DMS153 treated with DMSO at 0.1 percent for 48 hours (cell line): ENCODE measurements around the gene MAPK9.

Source experiments
- DNase-seq: peaks from one replicate; lab custom pipeline; 2025; ENCODE audit not compliant: unreplicated experiment; lab: John Stamatoyannopoulos, UW

MAPK9 gene

DNA sequence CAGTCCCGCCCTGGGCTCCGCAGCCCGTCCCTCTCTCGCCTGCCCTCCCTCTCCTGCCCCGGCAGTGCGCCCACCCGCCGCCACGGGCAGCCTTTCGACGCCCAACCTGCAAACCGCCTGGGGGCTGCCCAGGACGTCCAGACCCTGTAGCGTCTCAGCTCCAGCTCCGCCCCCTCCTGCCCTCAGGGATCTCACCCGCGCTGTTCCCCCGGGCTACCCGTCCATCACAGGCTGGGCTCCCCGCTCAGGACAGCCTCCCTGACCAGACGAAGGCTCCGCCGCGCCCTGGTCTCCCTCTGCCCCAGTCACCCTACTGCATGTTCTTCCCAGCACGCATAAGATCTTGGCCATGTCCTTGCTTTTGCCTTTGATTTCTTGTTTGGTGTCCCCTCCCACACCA lies 84.3 kb downstream of the MAPK9 start:
- no peak for DNase-seq

DNA sequence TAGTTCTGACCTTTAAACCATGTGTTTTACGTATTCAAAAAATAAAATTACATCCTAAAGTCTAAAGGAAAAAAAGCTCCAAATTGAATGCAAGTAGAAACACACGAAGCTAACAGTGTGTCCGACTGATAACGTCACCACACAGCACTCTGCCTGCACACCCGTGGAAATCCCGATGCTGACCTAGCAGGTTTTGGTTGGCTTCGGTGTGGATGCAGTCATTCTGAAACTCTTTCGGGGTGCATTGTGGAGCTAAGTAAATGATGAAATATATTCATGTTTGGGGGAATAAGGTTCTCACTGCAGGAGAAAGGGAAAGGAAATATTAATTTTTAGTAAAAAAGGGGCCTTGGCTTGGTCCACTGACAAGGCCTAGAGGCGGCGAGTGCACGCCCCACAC lies 84.9 kb downstream of the MAPK9 start:
- no peak for DNase-seq

DNA sequence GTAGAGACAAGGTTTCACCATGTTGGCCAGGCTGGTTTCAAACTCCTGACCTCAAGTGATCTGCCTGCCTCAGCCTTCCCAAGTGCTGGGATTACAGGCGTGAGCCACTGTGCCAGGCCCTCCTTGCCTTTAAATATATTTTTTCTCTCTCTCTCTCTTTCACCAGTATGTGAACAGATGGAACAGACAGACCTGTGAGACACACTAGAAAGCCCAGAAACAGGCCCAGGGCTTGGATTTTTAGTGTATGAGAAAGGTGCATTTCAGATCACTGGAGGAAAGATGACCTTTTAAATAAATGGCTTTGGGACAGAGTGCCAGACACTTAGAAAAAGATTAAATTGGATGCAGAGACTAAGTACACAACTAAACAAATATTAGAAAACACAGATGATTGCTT lies 86.0 kb downstream of the MAPK9 start:
- no peak for DNase-seq

DNA sequence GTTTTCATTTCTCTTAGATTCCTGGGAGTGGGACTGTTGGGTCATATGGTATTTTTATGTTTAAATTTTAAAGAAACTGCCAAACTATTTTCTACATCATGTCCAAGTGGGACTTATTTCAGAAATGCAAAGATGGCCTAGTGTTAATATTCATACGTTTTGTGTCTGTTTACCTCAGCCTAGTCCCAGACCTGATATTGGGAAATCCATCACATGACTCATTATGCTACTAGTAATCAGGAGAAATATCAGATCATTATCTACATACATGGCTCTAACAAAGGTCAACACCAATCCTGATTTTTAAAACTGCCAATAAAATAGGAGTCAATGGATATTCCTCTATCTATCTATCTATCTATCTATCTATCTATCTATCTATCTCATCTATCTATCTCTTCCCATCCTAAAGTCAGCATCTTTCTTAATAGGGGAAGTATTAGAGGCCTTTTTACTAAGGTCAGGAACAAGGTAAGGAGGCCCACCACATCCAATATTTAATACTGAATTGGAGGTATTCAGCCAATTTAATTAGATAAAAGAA lies 87.5 kb downstream of the MAPK9 start:
- no peak for DNase-seq

DNA sequence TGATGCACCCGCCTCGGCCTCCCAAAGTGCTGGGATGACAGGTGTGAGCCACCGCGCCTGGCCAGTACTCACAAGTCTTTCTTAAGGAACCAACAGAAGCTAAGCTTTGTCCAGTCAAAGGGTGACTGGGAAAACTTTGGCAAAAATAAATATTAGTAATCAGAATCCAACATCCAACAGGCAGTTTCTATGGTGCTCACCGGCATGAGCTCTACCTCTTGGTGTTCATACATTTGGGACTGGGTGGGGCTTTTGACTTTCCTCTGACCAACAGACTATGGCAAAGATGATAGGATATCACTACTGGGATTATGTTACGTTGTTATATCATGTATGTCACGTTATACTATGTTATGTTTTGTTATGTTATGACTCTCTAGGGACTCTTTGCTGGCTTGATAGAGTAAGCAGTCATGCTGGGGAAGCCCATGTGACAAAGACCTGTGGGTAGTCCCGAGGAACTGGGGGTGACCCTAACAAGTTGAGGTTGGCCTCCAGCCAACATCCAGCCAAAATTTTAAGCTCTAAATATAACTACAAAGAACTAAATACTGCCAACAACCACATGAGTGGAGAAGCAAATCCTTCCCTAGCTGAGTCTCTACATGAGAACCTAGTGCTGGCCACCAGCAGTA lies 88.8 kb downstream of the MAPK9 start:
- no peak for DNase-seq

DNA sequence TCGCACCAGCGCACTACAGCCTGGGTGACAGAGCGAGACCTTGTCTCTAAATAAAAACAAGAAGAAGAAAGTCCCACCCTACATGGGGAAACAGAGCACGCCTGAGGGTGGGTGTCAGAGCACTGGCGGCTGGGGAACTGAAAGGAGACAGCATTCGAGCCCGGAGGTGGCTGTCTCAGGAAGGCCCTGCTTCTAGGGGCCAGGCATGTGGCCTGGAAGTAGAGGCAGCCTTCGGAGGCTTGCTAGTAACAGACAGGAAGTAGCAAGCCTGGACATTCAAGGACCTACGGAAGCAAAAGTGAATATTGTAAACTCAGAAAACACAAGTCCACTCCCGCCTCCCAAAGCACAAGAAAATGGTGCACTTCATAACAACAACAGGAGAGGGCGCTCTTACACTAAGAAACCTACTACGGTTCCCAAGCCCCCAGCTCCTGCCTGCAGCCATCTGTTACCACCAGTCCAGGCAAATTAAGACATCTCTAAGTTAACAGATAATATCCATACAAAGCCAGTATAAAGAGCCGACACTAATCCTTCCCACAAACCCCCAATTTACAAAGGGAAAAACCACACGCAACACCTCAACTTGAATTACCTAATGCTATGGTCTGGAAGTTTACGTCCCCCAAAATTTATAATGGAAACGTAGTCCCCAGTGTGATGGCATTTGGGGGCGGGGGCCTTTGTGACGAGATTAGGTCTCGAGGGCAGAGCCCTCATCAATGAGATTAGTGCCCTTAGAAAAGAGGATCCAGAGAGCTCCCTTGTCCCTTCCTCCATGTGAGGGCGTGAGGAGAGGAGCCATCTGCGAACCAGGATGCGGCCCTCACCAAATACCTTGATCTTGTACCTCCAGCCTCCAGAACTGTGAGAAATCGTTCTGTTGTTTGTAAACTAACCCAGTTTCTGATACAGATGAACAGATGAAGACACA lies 90.6 kb downstream of the MAPK9 start:
- no peak for DNase-seq

DNA sequence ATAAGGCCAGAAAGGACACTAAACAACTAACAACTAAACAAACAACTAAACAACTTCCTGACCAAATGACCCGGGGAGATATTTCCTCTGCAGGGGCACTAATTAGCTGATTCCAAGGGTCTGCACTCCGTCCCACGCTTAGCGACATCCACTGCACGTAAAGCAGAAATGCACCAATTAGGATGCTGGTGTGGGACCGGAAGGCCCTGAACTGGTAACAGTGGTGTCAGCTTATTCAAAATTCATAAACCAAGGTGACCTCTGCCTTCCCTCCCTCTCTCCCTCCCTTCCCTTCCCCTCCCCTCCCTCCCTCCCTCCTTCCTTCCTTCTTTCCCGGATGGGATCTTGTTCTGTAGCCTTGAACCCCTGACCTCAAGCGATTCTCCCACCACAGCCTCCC lies 92.5 kb downstream of the MAPK9 start:
- DNase-seq, result no peak

DNA sequence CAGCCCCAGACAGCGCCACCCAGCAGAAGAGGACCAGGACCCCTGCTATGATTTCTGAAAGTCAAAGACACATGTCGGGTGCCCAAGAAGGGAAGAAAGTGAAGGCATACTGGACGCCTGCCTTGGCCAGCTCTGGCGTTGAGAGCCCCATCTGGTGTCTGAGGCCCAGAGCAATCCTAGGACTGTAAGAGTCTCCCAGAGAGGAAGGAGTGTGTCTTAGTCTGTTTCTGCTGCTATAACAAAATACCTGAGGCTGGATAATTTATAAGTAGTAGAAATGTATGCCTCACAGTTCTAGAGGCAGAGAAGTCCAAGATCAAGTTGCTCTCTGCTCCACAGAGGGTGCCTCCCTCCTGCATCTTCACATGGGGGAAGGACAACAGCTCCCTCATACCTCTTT lies 93.7 kb downstream of the MAPK9 start:
- no peak for DNase-seq

DNA sequence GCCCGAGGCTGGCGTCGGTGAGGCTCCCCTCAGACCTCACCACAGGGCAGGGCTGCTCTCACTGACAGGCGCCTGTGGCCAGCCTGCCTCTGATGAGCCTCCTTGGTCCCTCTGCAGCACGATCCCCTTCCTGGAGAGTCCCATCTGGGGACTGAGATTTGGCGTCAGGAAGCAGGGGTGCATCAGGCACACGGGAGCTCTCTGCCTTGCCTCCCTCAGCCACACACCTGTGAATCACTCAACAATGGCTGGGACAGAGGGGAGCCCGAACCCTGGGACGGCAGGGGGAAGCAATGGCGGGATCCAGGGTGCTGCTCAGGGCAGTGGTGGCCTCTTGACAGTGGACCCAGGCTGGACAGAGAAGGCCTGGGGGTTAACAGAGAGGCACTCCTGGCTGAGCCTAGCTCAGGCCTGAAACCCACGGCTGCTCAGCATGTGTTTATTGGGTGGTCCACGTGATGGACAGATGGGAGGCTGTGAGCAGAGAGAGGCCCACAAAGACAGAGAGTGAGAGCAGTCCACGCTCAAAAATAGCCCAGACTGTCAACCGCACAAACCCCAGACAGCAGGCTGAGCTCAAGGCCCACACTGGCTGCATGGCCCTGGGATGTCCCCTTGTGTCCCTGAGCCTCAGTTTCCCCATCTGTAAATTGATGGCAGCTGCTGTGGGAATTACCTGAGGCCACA lies 94.7 kb downstream of the MAPK9 start:
- no peak for DNase-seq

DNA sequence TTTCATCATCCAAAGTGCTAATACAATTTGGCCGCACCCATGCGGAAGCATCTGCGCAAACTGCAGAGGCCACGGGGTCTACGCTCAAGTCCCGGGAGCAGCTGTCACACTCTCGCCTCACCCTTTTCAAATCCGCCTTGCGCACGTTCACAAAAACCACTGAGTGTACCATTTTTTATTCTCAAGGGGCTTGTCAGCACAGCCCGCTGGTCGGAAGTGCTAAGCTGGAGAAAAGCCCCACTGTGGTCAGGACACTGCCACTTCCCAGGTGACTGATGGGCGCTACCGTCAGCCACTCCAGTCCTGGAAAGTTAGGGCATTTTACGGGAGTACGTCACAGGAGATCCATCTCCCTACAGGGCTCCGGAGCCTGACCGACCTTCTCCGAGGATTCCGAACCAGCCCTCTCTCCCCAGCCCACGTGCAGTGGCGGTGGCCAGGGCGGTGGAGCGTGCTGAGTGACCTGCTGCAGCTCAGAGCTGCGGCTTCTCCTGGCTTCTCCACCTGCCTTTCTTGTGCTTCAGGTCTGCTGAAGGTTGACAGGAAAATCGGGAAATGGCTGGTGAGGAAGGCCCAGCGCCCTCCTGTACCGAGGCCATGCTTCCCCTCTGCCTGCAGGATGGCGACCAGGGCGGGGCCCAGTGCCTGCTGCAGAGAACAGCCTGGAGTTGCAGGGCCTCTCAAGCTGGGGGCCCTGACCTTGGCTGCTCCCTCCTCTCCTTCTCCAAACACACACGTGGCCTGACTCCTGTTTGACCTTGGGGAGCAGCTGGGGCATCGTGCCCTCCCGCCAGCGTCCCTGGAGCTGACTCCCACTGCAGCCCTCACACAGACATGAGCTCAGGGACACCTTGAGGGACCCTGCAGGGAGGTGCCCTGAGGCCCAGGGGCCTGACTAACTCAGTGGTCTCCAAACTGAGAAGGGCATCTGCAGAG lies 97.2 kb downstream of the MAPK9 start:
- DNase-seq, result no peak

DNA sequence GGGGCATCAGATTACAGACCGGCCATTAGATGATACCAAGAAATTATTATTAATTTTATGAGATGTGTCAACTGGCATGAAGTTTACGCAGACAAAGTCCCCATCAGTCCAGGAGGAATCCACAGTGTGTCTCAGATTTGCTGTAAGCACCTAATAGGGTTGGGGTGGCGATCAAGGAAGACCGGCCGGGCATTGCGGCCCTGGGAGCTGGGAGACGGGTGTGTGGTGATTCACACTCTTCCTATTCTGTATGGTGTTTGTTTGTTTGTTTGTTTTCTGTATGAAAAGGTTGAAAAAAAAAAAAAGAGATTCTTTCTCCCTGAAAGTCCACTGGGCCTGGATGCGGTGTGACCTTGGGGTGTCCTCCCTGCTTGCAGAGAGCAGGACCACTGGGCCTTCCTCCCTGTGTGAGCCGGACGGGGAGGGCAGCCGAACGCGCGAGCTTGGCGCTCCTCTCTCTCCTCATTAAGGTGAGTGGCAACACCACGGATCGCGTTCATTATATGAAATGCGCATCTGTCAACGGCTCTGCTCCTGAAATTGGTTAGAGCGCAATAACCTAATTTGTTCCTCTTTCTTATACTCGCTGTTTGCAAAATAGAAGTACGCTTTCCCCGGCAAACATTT lies 98.0 kb downstream of the MAPK9 start:
- no peak for DNase-seq

DNA sequence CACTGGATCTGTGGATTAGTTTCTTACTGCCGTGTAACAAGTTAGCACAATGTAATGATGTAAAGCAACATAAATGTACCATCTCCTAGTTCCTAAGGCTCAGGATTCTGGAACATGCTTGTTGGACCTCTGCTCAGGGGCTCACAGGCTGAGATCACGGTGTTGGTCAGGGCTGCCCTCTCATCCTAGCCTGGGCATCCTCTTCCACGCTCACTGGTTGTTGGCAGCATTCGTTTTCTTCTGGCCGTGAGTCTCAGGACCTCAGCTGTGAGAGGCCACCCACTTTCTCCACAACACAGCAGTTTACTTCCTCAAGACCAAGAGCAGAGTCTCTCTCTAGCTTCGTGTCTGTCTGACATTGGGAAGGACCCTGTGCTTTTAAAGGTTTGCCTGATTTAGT lies 100.2 kb downstream of the MAPK9 start:
- DNase-seq, result no peak

DNA sequence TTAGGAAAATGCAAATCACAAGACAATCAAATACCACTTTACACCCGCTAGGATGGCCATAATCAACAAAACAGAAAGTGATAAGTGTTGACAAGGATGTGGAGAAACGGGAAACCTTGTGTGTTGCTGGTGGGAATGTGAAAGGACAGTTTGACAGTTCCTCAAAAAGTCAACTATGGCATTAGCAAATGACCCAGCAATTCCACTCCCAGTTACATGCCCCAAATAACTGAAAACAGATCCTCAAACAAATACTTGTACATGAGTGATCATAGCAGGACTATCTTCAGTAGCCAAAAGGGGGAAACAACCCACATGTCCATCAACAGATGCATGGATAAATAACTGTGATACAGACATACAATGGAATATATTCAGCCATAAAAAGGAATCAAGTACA lies 104.1 kb downstream of the MAPK9 start:
- DNase-seq, result no peak
